Inflammatory macrophage (primary cell): ENCODE measurements around the gene OR4F16.
"Not testable (repeated sequence)": the region's sequence is repeated elsewhere in the genome, so short reads cannot be mapped to it uniquely, and the experiment has no call there.

Source experiments
- DNase-seq, 2 donors: peaks; one replicate each; pipeline ENCODE4 v3.0.0-alpha.2; 2020 to 2022
- total RNA-seq, 18 experiments: gene quantifications; one replicate each; lab custom pipeline; 2026; ENCODE audit warnings: mixed read lengths in 6 of 18, inconsistent platforms in 2 of 18; lab: John Stamatoyannopoulos, UW

The OR4F16 gene, protein sequence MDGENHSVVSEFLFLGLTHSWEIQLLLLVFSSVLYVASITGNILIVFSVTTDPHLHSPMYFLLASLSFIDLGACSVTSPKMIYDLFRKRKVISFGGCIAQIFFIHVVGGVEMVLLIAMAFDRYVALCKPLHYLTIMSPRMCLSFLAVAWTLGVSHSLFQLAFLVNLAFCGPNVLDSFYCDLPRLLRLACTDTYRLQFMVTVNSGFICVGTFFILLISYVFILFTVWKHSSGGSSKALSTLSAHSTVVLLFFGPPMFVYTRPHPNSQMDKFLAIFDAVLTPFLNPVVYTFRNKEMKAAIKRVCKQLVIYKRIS
- 0 reads per million in 18 experiments for total RNA-seq

- DNase-seq, result not testable (repeated sequence)
Observed at GRCh38 chr1:686554-686953, at the start of gene OR4F16. Gene OR4F16 (minus strand): TSS chr1:686654. CDS start chr1:686654, 0 bp downstream.

DNA sequence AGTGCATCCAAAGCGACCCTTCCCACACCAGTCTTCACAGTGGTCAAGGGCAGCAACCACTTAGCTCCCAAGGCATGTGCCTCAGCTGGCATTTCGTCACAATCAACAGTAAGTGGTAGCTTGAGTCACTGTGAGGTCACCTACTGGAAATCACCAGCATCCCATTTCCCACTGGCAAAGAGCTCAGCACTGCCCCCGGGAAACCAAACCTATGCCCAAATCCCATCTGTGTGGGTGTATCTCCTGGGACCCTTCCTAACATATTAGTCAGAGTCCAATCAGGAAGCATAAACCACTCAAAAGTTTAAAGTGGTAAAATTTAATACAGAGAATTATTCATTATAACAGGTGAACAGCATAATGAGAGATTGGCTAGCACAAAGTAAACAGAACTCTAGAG lies 47.2 kb upstream of the OR4F16 start:
- not testable (repeated sequence) for DNase-seq

GRCh38 chr1:727040-727439 lies 40.6 kb upstream of the OR4F16 start:
- peak in 1 of 2 donors; percentile 0 for DNase-seq
